Heart left ventricle (tissue), 13 donors: ENCODE results near the gene F11R.

Experiments
- CTCF ChIP-seq, 12 donors: fragments of 200-600 bp; sonication (generic) in 4 of 12; IDR thresholded peaks; one replicate each; pipeline versions ENCODE4 v1.5.0 to v1.8.0; 2018 to 2022; ENCODE audit warnings: antibody characterized with exemption in 12 of 12, mild to moderate bottlenecking in 5 of 12
- POLR2A ChIP-seq, 2 donors: fragments of 450-650 bp; IDR thresholded peaks; one replicate each; pipeline ENCODE4 v1.6.1; 2017; ENCODE audit warnings: antibody characterized with exemption in 2 of 2, mild to moderate bottlenecking in 2 of 2, moderate library complexity in 2 of 2
- donor health status: ischemic (EF 13 %, LVEDD 7.1; RV severe dilation, severe dysfunction).
- donor health status: DM: no; HTN: yes; CAD: no.
- donor health status: DM: no; HTN: no; CAD: no.
- donor health status: ischemic (EF 25% LVEDD 6.9; RV normal size, moderate dysfunction).
- donor health status: ischemic (EF 25% LVEDD 5.7; RV mildly dilated, moderate dysfunction).
- donor health status: ischemic (EF 35%, LVEDD 5.7; RV mildly dilated, moderate dysfunction).
- donor health status: nonischemic (EF 11% LVEDD 7.7; RV severe dilation, severe dysfunction).
- donor health status: DM: yes; HTN: yes; CAD: no.
- donor health status: PGD.
- donor health status: ischemic (EF 29% LVEDD 5.4; RV normal size, mild dysfunction).
- donor health status: nonischemic (EF 23%, LVEDD 6.1; RV moderate dilation, normal function).

- TF ChIP-seq CTCF (IDR thresholded peaks at IDR 0.05), result peak in 9 of 12 donors; percentile 24 to 45 (median 36)
- TF ChIP-seq POLR2A (IDR thresholded peaks at IDR 0.05), result no peak
Measured at GRCh38 chr1:160954158-160955104, 66.5 kb downstream of the F11R start, which contains the start of gene ITLN2.
